HepG2 (cell line): Measurements from ENCODE around the gene ECSIT. TPM values are rescaled to one million over a fixed set of nuclear protein-coding genes. Genes with fewer than 3 reads are reported as not detected.

Experiments used
- FOXO1 ChIP-seq: sonication (generic); formaldehyde crosslinking; IDR thresholded peaks from 2 replicates; pipeline ENCODE4 v1.4.0; 2020; ENCODE audit warnings: missing genetic modification reagents
- HMG20A ChIP-seq: IDR thresholded peaks from 2 replicates; pipeline ENCODE4 v1.6.1; 2016; ENCODE audit warnings: borderline replicate concordance
- HNRNPLL ChIP-seq: fragments of 200-400 bp; formaldehyde crosslinking; IDR thresholded peaks from 2 replicates; pipeline ENCODE4 v1.6.1; 2017; ENCODE audit warnings: mild to moderate bottlenecking, low read depth, low read length; ENCODE audit not compliant: poor library complexity, severe bottlenecking
- MED1 ChIP-seq: sonication (generic); formaldehyde crosslinking; IDR thresholded peaks from 2 replicates; pipeline ENCODE4 v1.4.0; 2020; ENCODE audit warnings: missing genetic modification reagents
- RFX1 ChIP-seq: fragments of 450-650 bp; IDR thresholded peaks from 2 replicates; pipeline ENCODE4 v1.6.1; 2017
- STAT5B ChIP-seq: sonication (generic); formaldehyde crosslinking; IDR thresholded peaks from 2 replicates; pipeline ENCODE4 v1.4.0; 2020; ENCODE audit warnings: missing genetic modification reagents
- TBP ChIP-seq: sonication (generic); formaldehyde crosslinking; IDR thresholded peaks from 2 replicates; pipeline ENCODE4 v1.5.0; 2020; ENCODE audit warnings: missing genetic modification reagents
- ZNF136 ChIP-seq: sonication (generic); formaldehyde crosslinking; IDR thresholded peaks from 2 replicates; pipeline ENCODE4 v1.8.1; 2022; ENCODE audit warnings: low read depth, mild to moderate bottlenecking, moderate library complexity, missing genetic modification reagents
- polyA plus RNA-seq, 8 experiments: library from polyadenylated mRNA; depleted of rRNA in 3 of 8; stranded (reverse) in 7 of 8; unstranded in 1 of 8; fragments of >200 nt; fragmentation: Illumina TruSeq in 4 of 8; extraction: Trizol in 4 of 8; gene quantifications; 2 replicates each; pipeline versions ENCODE4 v1.2.1 to v1.2.3, GENCODE V29; 2011 to 2016; ENCODE audit warnings: low read depth in 4 of 8, missing spikeins in 1 of 8, mixed read lengths in 1 of 8; ENCODE audit not compliant: insufficient read depth in 1 of 8
- total RNA-seq, 5 experiments: library from RNA; depleted of rRNA; stranded (reverse); fragments of >200 nt; fragmentation: Illumina TruSeq; extraction: Trizol; gene quantifications; 2 replicates each; pipeline ENCODE4 v1.2.3, GENCODE V29; 2016; ENCODE audit warnings: low read depth in 1 of 5
- TF ChIP-seq, protein P1 (sequence below), 2 experiments: sonication (generic) in 1 of 2; formaldehyde crosslinking in 1 of 2; IDR thresholded peaks; 2 replicates each; pipeline versions ENCODE4 v1.4.0 to v1.6.1; 2016 to 2020; ENCODE audit warnings: borderline replicate concordance in 1 of 2, low read depth in 1 of 2, mild to moderate bottlenecking in 1 of 2, missing genetic modification reagents in 1 of 2
- TF ChIP-seq, protein P2 (sequence below): sonication (generic); formaldehyde crosslinking; IDR thresholded peaks from 2 replicates; pipeline ENCODE4 v1.4.0; 2020; ENCODE audit warnings: mild to moderate bottlenecking, missing genetic modification reagents, borderline replicate concordance
- TF ChIP-seq, protein P3 (sequence below): sonication (generic); formaldehyde crosslinking; IDR thresholded peaks from 2 replicates; pipeline ENCODE4 v1.4.0; 2020; ENCODE audit warnings: mild to moderate bottlenecking, missing genetic modification reagents
- TF ChIP-seq, protein P4 (sequence below): IDR thresholded peaks from 2 replicates; pipeline ENCODE4 v1.6.1; 2016; ENCODE audit warnings: missing genetic modification reagents, missing compliant biosample characterization
- TF ChIP-seq, protein P5 (sequence below): sonication (generic); formaldehyde crosslinking; IDR thresholded peaks from 2 replicates; pipeline ENCODE4 v1.5.1; 2020; ENCODE audit warnings: mild to moderate bottlenecking, missing genetic modification reagents, borderline replicate concordance

Gene ECSIT
- total and polyA plus RNA-seq, 2 of the 13 experiments (the other 11 are each of a cell fraction or from before 2014, with no cell fraction given), result 36.4 to 62.3 TPM

DNA sequence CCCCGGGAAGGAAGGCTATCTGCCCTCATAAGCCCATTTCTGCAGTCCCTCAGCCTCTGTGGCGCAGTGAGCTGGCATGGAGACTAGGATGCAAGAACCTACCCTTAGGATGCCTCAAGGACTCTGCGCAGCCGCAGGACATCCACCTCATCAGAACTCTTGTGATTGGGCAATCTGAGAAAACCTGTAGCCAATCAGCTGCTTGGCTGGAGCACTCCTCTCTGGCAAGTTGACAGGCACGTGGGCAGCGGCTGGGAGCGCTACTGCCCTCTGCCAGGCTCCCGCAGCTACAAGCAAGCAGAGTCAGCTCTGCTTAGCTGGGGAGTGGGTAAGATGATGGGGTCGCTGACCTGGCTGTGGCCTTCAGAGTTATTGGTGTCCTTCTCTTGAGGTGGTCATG lies 1.5 kb upstream of the ECSIT start (continued):
- TF ChIP-seq HMG20A (CRISPR knock-in tag) (no peak), ZNF136 (CRISPR knock-in tag) (no peak), STAT5B (no peak), TBP (CRISPR knock-in tag) (no peak), HNRNPLL (no peak), RFX1 (no peak), FOXO1 (no peak), MED1 (peak; percentile 57; the same call in 1 of the 2 replicates)
- TF ChIP-seq, protein P1, sequence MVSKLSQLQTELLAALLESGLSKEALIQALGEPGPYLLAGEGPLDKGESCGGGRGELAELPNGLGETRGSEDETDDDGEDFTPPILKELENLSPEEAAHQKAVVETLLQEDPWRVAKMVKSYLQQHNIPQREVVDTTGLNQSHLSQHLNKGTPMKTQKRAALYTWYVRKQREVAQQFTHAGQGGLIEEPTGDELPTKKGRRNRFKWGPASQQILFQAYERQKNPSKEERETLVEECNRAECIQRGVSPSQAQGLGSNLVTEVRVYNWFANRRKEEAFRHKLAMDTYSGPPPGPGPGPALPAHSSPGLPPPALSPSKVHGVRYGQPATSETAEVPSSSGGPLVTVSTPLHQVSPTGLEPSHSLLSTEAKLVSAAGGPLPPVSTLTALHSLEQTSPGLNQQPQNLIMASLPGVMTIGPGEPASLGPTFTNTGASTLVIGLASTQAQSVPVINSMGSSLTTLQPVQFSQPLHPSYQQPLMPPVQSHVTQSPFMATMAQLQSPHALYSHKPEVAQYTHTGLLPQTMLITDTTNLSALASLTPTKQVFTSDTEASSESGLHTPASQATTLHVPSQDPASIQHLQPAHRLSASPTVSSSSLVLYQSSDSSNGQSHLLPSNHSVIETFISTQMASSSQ (IDR thresholded peaks at IDR 0.05; ENCODE audit: low read depth), result no peak
- TF ChIP-seq, protein P1 (CRISPR knock-in tag; IDR thresholded peaks at IDR 0.05; ENCODE audit: borderline replicate concordance), result no peak
- TF ChIP-seq, protein P2, sequence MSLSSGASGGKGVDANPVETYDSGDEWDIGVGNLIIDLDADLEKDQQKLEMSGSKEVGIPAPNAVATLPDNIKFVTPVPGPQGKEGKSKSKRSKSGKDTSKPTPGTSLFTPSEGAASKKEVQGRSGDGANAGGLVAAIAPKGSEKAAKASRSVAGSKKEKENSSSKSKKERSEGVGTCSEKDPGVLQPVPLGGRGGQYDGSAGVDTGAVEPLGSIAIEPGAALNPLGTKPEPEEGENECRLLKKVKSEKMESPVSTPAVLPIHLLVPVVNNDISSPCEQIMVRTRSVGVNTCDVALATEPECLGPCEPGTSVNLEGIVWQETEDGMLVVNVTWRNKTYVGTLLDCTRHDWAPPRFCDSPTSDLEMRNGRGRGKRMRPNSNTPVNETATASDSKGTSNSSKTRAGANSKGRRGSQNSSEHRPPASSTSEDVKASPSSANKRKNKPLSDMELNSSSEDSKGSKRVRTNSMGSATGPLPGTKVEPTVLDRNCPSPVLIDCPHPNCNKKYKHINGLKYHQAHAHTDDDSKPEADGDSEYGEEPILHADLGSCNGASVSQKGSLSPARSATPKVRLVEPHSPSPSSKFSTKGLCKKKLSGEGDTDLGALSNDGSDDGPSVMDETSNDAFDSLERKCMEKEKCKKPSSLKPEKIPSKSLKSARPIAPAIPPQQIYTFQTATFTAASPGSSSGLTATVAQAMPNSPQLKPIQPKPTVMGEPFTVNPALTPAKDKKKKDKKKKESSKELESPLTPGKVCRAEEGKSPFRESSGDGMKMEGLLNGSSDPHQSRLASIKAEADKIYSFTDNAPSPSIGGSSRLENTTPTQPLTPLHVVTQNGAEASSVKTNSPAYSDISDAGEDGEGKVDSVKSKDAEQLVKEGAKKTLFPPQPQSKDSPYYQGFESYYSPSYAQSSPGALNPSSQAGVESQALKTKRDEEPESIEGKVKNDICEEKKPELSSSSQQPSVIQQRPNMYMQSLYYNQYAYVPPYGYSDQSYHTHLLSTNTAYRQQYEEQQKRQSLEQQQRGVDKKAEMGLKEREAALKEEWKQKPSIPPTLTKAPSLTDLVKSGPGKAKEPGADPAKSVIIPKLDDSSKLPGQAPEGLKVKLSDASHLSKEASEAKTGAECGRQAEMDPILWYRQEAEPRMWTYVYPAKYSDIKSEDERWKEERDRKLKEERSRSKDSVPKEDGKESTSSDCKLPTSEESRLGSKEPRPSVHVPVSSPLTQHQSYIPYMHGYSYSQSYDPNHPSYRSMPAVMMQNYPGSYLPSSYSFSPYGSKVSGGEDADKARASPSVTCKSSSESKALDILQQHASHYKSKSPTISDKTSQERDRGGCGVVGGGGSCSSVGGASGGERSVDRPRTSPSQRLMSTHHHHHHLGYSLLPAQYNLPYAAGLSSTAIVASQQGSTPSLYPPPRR (CRISPR knock-in tag), result no peak
- TF ChIP-seq, protein P3, sequence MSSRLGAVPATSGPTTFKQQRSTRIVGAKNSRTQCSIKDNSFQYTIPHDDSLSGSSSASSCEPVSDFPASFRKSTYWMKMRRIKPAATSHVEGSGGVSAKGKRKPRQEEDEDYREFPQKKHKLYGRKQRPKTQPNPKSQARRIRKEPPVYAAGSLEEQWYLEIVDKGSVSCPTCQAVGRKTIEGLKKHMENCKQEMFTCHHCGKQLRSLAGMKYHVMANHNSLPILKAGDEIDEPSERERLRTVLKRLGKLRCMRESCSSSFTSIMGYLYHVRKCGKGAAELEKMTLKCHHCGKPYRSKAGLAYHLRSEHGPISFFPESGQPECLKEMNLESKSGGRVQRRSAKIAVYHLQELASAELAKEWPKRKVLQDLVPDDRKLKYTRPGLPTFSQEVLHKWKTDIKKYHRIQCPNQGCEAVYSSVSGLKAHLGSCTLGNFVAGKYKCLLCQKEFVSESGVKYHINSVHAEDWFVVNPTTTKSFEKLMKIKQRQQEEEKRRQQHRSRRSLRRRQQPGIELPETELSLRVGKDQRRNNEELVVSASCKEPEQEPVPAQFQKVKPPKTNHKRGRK (CRISPR knock-in tag), result no peak
- TF ChIP-seq, protein P4, sequence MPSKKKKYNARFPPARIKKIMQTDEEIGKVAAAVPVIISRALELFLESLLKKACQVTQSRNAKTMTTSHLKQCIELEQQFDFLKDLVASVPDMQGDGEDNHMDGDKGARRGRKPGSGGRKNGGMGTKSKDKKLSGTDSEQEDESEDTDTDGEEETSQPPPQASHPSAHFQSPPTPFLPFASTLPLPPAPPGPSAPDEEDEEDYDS, result no peak
- TF ChIP-seq, protein P5, sequence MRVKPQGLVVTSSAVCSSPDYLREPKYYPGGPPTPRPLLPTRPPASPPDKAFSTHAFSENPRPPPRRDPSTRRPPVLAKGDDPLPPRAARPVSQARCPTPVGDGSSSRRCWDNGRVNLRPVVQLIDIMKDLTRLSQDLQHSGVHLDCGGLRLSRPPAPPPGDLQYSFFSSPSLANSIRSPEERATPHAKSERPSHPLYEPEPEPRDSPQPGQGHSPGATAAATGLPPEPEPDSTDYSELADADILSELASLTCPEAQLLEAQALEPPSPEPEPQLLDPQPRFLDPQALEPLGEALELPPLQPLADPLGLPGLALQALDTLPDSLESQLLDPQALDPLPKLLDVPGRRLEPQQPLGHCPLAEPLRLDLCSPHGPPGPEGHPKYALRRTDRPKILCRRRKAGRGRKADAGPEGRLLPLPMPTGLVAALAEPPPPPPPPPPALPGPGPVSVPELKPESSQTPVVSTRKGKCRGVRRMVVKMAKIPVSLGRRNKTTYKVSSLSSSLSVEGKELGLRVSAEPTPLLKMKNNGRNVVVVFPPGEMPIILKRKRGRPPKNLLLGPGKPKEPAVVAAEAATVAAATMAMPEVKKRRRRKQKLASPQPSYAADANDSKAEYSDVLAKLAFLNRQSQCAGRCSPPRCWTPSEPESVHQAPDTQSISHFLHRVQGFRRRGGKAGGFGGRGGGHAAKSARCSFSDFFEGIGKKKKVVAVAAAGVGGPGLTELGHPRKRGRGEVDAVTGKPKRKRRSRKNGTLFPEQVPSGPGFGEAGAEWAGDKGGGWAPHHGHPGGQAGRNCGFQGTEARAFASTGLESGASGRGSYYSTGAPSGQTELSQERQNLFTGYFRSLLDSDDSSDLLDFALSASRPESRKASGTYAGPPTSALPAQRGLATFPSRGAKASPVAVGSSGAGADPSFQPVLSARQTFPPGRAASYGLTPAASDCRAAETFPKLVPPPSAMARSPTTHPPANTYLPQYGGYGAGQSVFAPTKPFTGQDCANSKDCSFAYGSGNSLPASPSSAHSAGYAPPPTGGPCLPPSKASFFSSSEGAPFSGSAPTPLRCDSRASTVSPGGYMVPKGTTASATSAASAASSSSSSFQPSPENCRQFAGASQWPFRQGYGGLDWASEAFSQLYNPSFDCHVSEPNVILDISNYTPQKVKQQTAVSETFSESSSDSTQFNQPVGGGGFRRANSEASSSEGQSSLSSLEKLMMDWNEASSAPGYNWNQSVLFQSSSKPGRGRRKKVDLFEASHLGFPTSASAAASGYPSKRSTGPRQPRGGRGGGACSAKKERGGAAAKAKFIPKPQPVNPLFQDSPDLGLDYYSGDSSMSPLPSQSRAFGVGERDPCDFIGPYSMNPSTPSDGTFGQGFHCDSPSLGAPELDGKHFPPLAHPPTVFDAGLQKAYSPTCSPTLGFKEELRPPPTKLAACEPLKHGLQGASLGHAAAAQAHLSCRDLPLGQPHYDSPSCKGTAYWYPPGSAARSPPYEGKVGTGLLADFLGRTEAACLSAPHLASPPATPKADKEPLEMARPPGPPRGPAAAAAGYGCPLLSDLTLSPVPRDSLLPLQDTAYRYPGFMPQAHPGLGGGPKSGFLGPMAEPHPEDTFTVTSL (CRISPR knock-in tag), result no peak
